Esophagus squamous epithelium (tissue), 4 donors: Measurements from ENCODE around the gene IQCE.

Source experiments
- POLR2A ChIP-seq, 4 donors: fragments of 450-650 bp; IDR thresholded peaks; one replicate each; pipeline ENCODE4 v1.6.1; 2017; ENCODE audit warnings: antibody characterized with exemption in 4 of 4, mild to moderate bottlenecking in 4 of 4, moderate library complexity in 3 of 4
- TF ChIP-seq, protein P1 (sequence below), 6 experiments: fragments of 450-650 bp in 4 of 6; fragments of 200-600 bp in 2 of 6; sonication (generic) in 2 of 6; IDR thresholded peaks; one replicate each; pipeline ENCODE4 v1.5.1; 2016 to 2019; ENCODE audit warnings: antibody characterized with exemption in 6 of 6, mild to moderate bottlenecking in 4 of 6, moderate library complexity in 4 of 6

DNA sequence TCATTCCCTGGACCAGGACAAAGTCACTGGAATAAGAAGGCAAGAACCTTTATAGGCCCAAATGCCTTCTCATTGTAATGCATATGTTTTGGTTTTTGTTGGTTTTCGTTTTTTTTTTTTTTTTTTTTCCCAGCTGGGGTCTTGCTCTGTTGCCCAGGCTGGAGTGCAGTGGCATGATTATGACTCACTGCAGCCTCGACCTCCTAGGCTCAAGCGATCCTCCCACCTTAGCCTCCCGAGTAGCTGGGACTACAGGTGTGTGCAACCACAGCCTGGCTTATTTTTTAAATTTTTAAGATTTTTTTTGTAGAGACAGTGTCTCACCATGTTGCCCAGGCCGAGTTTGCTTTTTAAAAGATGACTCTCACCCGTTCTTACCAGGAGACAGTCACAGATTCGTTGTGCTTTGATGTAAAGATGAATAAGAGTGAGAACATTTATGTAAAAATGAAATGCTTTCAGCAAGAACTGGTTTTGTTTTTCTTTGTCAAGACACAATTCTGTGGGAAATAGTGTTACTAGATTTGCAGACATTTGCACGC is 7.6 kb downstream of the IQCE start:
- TF ChIP-seq POLR2A (IDR thresholded peaks at IDR 0.05), result no peak
- TF ChIP-seq, protein P1, sequence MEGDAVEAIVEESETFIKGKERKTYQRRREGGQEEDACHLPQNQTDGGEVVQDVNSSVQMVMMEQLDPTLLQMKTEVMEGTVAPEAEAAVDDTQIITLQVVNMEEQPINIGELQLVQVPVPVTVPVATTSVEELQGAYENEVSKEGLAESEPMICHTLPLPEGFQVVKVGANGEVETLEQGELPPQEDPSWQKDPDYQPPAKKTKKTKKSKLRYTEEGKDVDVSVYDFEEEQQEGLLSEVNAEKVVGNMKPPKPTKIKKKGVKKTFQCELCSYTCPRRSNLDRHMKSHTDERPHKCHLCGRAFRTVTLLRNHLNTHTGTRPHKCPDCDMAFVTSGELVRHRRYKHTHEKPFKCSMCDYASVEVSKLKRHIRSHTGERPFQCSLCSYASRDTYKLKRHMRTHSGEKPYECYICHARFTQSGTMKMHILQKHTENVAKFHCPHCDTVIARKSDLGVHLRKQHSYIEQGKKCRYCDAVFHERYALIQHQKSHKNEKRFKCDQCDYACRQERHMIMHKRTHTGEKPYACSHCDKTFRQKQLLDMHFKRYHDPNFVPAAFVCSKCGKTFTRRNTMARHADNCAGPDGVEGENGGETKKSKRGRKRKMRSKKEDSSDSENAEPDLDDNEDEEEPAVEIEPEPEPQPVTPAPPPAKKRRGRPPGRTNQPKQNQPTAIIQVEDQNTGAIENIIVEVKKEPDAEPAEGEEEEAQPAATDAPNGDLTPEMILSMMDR (IDR thresholded peaks at IDR 0.05), result no peak
